ENCODE measurements around the gene ERC2.

Gene ERC2

GRCh38 chr3:55655544-55655943 is 812.7 kb downstream of the ERC2 start:
- H3K4me1 ChIP-seq (ENCODE audit: insufficient read depth, low read length, severe bottlenecking) = peaks cover 31% of the 10 kb centered on the region
- H3K36me3 ChIP-seq (ENCODE audit: insufficient read depth, low read length) = no peaks in the 10 kb centered on the region
- H3K79me2 ChIP-seq (ENCODE audit: insufficient read depth, low read length) = no peaks in the 10 kb centered on the region
- no peaks in the 10 kb centered on the region for H3K9me3 ChIP-seq (ENCODE audit: low read length)
- H3F3A ChIP-seq (ENCODE audit: insufficient read depth, low read length) = no peaks in the 10 kb centered on the region
- H3K9me2 ChIP-seq (ENCODE audit: low read depth, low read length) = no peaks in the 10 kb centered on the region
- H3K4me2 ChIP-seq (ENCODE audit: low read length) = no peak overlapping the region
- no peak overlapping the region for H3K27ac ChIP-seq (ENCODE audit: low read depth, low read length, poor library complexity, severe bottlenecking)
- H4K20me1 ChIP-seq (ENCODE audit: insufficient read depth, low read length) = no peaks in the 10 kb centered on the region
- H2AFZ ChIP-seq (ENCODE audit: low read length) = no peak overlapping the region
- H3K4me3 ChIP-seq (ENCODE audit: low read depth, low read length, poor library complexity, severe bottlenecking) = no peak overlapping the region
- H3K9ac ChIP-seq (ENCODE audit: low read length) = no peak overlapping the region
- H3K27me3 ChIP-seq (ENCODE audit: insufficient read depth, low read length) = no peaks in the 10 kb centered on the region
- TF ChIP-seq EZH2 (IDR thresholded peaks at IDR 0.05; ENCODE audit: borderline replicate concordance, low read length) (no peak), CTCF (IDR thresholded peaks at IDR 0.05; ENCODE audit: low read length) (no peak)

GRCh38 chr3:55654123-55654760 is 814.0 kb downstream of the ERC2 start:
- Histone ChIP-seq H3K4me2 (ENCODE audit: low read length) (no peak overlapping the region), H3K9me3 (ENCODE audit: low read length) (no peaks in the 10 kb centered on the region), H4K20me1 (ENCODE audit: insufficient read depth, low read length) (no peaks in the 10 kb centered on the region), H2AFZ (ENCODE audit: low read length) (no peak overlapping the region), H3F3A (ENCODE audit: insufficient read depth, low read length) (no peaks in the 10 kb centered on the region), H3K4me1 (ENCODE audit: insufficient read depth, low read length, severe bottlenecking) (peaks cover 21% of the 10 kb centered on the region), H3K4me3 (ENCODE audit: low read depth, low read length, poor library complexity, severe bottlenecking) (no peak overlapping the region), H3K27me3 (ENCODE audit: insufficient read depth, low read length) (no peaks in the 10 kb centered on the region), H3K9ac (ENCODE audit: low read length) (no peak overlapping the region), H3K79me2 (ENCODE audit: insufficient read depth, low read length) (no peaks in the 10 kb centered on the region), H3K36me3 (ENCODE audit: insufficient read depth, low read length) (no peaks in the 10 kb centered on the region), H3K9me2 (ENCODE audit: low read depth, low read length) (no peaks in the 10 kb centered on the region), H3K27ac (ENCODE audit: low read depth, low read length, poor library complexity, severe bottlenecking) (no peak overlapping the region)
- no peak for TF ChIP-seq EZH2 (IDR thresholded peaks at IDR 0.05; ENCODE audit: borderline replicate concordance, low read length)
- TF ChIP-seq CTCF (IDR thresholded peaks at IDR 0.05; ENCODE audit: low read length) = no peak

GRCh38 chr3:55651011-55651410 is 817.3 kb downstream of the ERC2 start:
- Histone ChIP-seq H3K9ac (ENCODE audit: low read length) (no peak overlapping the region), H3K9me2 (ENCODE audit: low read depth, low read length) (no peaks in the 10 kb centered on the region), H2AFZ (ENCODE audit: low read length) (no peak overlapping the region), H3K4me2 (ENCODE audit: low read length) (no peak overlapping the region), H3F3A (ENCODE audit: insufficient read depth, low read length) (no peaks in the 10 kb centered on the region), H3K36me3 (ENCODE audit: insufficient read depth, low read length) (no peaks in the 10 kb centered on the region), H3K79me2 (ENCODE audit: insufficient read depth, low read length) (no peaks in the 10 kb centered on the region), H3K9me3 (ENCODE audit: low read length) (no peaks in the 10 kb centered on the region), H4K20me1 (ENCODE audit: insufficient read depth, low read length) (no peaks in the 10 kb centered on the region), H3K4me3 (ENCODE audit: low read depth, low read length, poor library complexity, severe bottlenecking) (no peak overlapping the region), H3K27ac (ENCODE audit: low read depth, low read length, poor library complexity, severe bottlenecking) (no peak overlapping the region), H3K4me1 (ENCODE audit: insufficient read depth, low read length, severe bottlenecking) (peaks cover 11% of the 10 kb centered on the region), H3K27me3 (ENCODE audit: insufficient read depth, low read length) (no peaks in the 10 kb centered on the region)
- TF ChIP-seq CTCF (IDR thresholded peaks at IDR 0.05; ENCODE audit: low read length) = no peak
- no peak for TF ChIP-seq EZH2 (IDR thresholded peaks at IDR 0.05; ENCODE audit: borderline replicate concordance, low read length)
